GM23338 (cell line): Measurements from ENCODE around the gene SPG21. TPM values are rescaled to one million over a fixed set of nuclear protein-coding genes. Genes with fewer than 3 reads are reported as not detected.

ENCODE experiments used
- ATAC-seq: fragments of 200-7000 bp; cut with Tn5 transposase; 3 replicates; pipeline ENCODE4 v1.9.1; 2020
- DNase-seq: peaks from one replicate; pipeline ENCODE4 v3.0.0-alpha.2; 2015; ENCODE audit warnings: low spot score
- H2AFZ ChIP-seq: fragments of 200-600 bp; sonication (generic); 2 replicates; pipeline ENCODE4 v1.8.0; 2016; ENCODE audit warnings: antibody characterized with exemption, mild to moderate bottlenecking, moderate library complexity
- H3F3A ChIP-seq: fragments of 200-600 bp; sonication (generic); replicated peaks from 2 replicates; pipeline ENCODE4 v1.8.0; 2017; ENCODE audit warnings: antibody characterized with exemption, mixed run types, low read depth
- H3K27ac ChIP-seq: fragments of 200-600 bp; sonication (generic); 2 replicates; pipeline ENCODE4 v1.6.1; 2016; ENCODE audit warnings: low read depth
- H3K27me3 ChIP-seq: fragments of 200-600 bp; sonication (generic); 2 replicates; pipeline ENCODE4 v1.8.0; 2016; ENCODE audit warnings: mild to moderate bottlenecking, mixed run types, moderate library complexity; ENCODE audit not compliant: insufficient read depth
- H3K36me3 ChIP-seq: fragments of 200-600 bp; sonication (generic); 2 replicates; pipeline ENCODE4 v1.8.0; 2016; ENCODE audit warnings: mild to moderate bottlenecking; ENCODE audit not compliant: insufficient read depth
- H3K4me1 ChIP-seq: fragments of 200-600 bp; sonication (generic); 2 replicates; pipeline ENCODE4 v1.8.0; 2016; ENCODE audit warnings: mild to moderate bottlenecking, moderate library complexity; ENCODE audit not compliant: insufficient read depth
- H3K4me2 ChIP-seq: fragments of 200-600 bp; sonication (generic); 2 replicates; pipeline ENCODE4 v1.7.1; 2017; ENCODE audit warnings: mixed run types
- H3K4me3 ChIP-seq: fragments of 200-600 bp; sonication (generic); 2 replicates; pipeline ENCODE4 v1.6.1; 2016; ENCODE audit warnings: mixed run types
- H3K79me2 ChIP-seq: fragments of 200-600 bp; sonication (generic); replicated peaks from 2 replicates; pipeline ENCODE4 v1.8.0; 2017; ENCODE audit warnings: mild to moderate bottlenecking; ENCODE audit not compliant: insufficient read depth
- H3K9me2 ChIP-seq: fragments of 200-600 bp; sonication (generic); 2 replicates; pipeline ENCODE4 v1.8.0; 2017; ENCODE audit not compliant: insufficient read depth
- H4K20me1 ChIP-seq: fragments of 200-600 bp; sonication (generic); replicated peaks from 2 replicates; pipeline ENCODE4 v1.8.0; 2017; ENCODE audit warnings: mild to moderate bottlenecking; ENCODE audit not compliant: insufficient read depth
- H3K27ac Mint-ChIP-seq: 2 replicates; pipeline ENCODE4 v1.8.0; 2020; ENCODE audit warnings: inconsistent platforms, mild to moderate bottlenecking, moderate library complexity, mixed read lengths
- H3K27me3 Mint-ChIP-seq: 3 replicates; pipeline ENCODE4 v1.8.0; 2022; ENCODE audit warnings: low read depth, mild to moderate bottlenecking, moderate library complexity, mixed read lengths, inconsistent platforms; ENCODE audit not compliant: insufficient read depth, poor library complexity
- H3K36me3 Mint-ChIP-seq: 3 replicates; pipeline ENCODE4 v1.8.0; 2021; ENCODE audit warnings: low read depth, mild to moderate bottlenecking, inconsistent platforms, moderate library complexity, mixed read lengths
- H3K4me1 Mint-ChIP-seq: 3 replicates; pipeline ENCODE4 v1.8.0; 2020; ENCODE audit warnings: mild to moderate bottlenecking, inconsistent platforms, mixed read lengths
- H3K4me3 Mint-ChIP-seq: 3 replicates; pipeline ENCODE4 v1.8.0; 2021; ENCODE audit warnings: moderate library complexity, mild to moderate bottlenecking, inconsistent platforms, mixed read lengths
- H3K9me3 Mint-ChIP-seq: 3 replicates; pipeline ENCODE4 v1.8.0; 2020; ENCODE audit warnings: moderate library complexity, mild to moderate bottlenecking, inconsistent platforms, mixed read lengths
- CTCF ChIP-seq, 2 experiments: fragments of 200-600 bp in 1 of 2; sonication (generic) in 1 of 2; conservative IDR thresholded peaks; 2 replicates each; pipeline versions ENCODE4 v1.5.1 to v1.6.1; 2016 to 2017; ENCODE audit warnings: antibody characterized with exemption in 2 of 2, low read depth in 2 of 2, mild to moderate bottlenecking in 2 of 2, moderate library complexity in 1 of 2
- EZH2 ChIP-seq: fragments of 200-600 bp; sonication (generic); IDR thresholded peaks from one replicate; pipeline ENCODE4 v1.8.0; 2017; ENCODE audit warnings: antibody characterized with exemption, mild to moderate bottlenecking, low read depth; ENCODE audit not compliant: unreplicated experiment
- EZH2phosphoT487 ChIP-seq: fragments of 200-600 bp; sonication (generic); IDR thresholded peaks from one replicate; pipeline ENCODE4 v1.8.1; 2018; ENCODE audit warnings: antibody characterized with exemption; ENCODE audit not compliant: unreplicated experiment
- JUNB ChIP-seq: IDR thresholded peaks from one replicate; pipeline ENCODE4 v1.6.1; 2016; ENCODE audit warnings: antibody characterized with exemption; ENCODE audit not compliant: unreplicated experiment
- NANOG ChIP-seq: IDR thresholded peaks from 2 replicates; pipeline ENCODE4 v1.6.1; 2016; ENCODE audit warnings: antibody characterized with exemption, borderline replicate concordance
- POLR2AphosphoS5 ChIP-seq: IDR thresholded peaks from 2 replicates; pipeline ENCODE4 v1.6.1; 2016; ENCODE audit warnings: antibody characterized with exemption, low read depth
- STAT1 ChIP-seq: IDR thresholded peaks from one replicate; pipeline ENCODE4 v1.6.1; 2016; ENCODE audit warnings: antibody characterized with exemption; ENCODE audit not compliant: unreplicated experiment
- ZNF114 ChIP-seq: fragments of 250-450 bp; sonication (Bioruptor Pico); IDR thresholded peaks from 2 replicates; pipeline ENCODE4 v1.5.0; 2020; ENCODE audit warnings: mild to moderate bottlenecking, moderate library complexity
- polyA plus RNA-seq: library from polyadenylated mRNA; unstranded; fragments of >200 nt; fragmentation: Nextera tagmentation; extraction: Ambion mirVana; gene quantifications from 2 replicates; pipeline ENCODE4 v1.2.1, GENCODE V29; 2016
- total RNA-seq: library from RNA; depleted of rRNA; stranded (reverse); fragments of >200 nt; shearing (Covaris generic); gene quantifications from 2 replicates; pipeline ENCODE4 v1.2.3, GENCODE V29; 2014
- TF ChIP-seq, protein P1 (sequence below): IDR thresholded peaks from one replicate; pipeline ENCODE4 v1.6.1; 2018; ENCODE audit warnings: antibody characterized with exemption; ENCODE audit not compliant: unreplicated experiment
- TF ChIP-seq, protein P2 (sequence below): fragments of 250-450 bp; sonication (Bioruptor Pico); IDR thresholded peaks from 2 replicates; pipeline ENCODE4 v1.5.0; 2020; ENCODE audit warnings: mild to moderate bottlenecking, moderate library complexity

SPG21 gene
- total and polyA plus RNA-seq, 2 experiments from 2014 or later: 81.0 to 102 TPM

GRCh38 chr15:64919721-64920120 lies 70.0 kb downstream of the SPG21 start:
- TF ChIP-seq, protein P1, sequence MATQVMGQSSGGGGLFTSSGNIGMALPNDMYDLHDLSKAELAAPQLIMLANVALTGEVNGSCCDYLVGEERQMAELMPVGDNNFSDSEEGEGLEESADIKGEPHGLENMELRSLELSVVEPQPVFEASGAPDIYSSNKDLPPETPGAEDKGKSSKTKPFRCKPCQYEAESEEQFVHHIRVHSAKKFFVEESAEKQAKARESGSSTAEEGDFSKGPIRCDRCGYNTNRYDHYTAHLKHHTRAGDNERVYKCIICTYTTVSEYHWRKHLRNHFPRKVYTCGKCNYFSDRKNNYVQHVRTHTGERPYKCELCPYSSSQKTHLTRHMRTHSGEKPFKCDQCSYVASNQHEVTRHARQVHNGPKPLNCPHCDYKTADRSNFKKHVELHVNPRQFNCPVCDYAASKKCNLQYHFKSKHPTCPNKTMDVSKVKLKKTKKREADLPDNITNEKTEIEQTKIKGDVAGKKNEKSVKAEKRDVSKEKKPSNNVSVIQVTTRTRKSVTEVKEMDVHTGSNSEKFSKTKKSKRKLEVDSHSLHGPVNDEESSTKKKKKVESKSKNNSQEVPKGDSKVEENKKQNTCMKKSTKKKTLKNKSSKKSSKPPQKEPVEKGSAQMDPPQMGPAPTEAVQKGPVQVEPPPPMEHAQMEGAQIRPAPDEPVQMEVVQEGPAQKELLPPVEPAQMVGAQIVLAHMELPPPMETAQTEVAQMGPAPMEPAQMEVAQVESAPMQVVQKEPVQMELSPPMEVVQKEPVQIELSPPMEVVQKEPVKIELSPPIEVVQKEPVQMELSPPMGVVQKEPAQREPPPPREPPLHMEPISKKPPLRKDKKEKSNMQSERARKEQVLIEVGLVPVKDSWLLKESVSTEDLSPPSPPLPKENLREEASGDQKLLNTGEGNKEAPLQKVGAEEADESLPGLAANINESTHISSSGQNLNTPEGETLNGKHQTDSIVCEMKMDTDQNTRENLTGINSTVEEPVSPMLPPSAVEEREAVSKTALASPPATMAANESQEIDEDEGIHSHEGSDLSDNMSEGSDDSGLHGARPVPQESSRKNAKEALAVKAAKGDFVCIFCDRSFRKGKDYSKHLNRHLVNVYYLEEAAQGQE: no peak
- TF ChIP-seq, protein P2, sequence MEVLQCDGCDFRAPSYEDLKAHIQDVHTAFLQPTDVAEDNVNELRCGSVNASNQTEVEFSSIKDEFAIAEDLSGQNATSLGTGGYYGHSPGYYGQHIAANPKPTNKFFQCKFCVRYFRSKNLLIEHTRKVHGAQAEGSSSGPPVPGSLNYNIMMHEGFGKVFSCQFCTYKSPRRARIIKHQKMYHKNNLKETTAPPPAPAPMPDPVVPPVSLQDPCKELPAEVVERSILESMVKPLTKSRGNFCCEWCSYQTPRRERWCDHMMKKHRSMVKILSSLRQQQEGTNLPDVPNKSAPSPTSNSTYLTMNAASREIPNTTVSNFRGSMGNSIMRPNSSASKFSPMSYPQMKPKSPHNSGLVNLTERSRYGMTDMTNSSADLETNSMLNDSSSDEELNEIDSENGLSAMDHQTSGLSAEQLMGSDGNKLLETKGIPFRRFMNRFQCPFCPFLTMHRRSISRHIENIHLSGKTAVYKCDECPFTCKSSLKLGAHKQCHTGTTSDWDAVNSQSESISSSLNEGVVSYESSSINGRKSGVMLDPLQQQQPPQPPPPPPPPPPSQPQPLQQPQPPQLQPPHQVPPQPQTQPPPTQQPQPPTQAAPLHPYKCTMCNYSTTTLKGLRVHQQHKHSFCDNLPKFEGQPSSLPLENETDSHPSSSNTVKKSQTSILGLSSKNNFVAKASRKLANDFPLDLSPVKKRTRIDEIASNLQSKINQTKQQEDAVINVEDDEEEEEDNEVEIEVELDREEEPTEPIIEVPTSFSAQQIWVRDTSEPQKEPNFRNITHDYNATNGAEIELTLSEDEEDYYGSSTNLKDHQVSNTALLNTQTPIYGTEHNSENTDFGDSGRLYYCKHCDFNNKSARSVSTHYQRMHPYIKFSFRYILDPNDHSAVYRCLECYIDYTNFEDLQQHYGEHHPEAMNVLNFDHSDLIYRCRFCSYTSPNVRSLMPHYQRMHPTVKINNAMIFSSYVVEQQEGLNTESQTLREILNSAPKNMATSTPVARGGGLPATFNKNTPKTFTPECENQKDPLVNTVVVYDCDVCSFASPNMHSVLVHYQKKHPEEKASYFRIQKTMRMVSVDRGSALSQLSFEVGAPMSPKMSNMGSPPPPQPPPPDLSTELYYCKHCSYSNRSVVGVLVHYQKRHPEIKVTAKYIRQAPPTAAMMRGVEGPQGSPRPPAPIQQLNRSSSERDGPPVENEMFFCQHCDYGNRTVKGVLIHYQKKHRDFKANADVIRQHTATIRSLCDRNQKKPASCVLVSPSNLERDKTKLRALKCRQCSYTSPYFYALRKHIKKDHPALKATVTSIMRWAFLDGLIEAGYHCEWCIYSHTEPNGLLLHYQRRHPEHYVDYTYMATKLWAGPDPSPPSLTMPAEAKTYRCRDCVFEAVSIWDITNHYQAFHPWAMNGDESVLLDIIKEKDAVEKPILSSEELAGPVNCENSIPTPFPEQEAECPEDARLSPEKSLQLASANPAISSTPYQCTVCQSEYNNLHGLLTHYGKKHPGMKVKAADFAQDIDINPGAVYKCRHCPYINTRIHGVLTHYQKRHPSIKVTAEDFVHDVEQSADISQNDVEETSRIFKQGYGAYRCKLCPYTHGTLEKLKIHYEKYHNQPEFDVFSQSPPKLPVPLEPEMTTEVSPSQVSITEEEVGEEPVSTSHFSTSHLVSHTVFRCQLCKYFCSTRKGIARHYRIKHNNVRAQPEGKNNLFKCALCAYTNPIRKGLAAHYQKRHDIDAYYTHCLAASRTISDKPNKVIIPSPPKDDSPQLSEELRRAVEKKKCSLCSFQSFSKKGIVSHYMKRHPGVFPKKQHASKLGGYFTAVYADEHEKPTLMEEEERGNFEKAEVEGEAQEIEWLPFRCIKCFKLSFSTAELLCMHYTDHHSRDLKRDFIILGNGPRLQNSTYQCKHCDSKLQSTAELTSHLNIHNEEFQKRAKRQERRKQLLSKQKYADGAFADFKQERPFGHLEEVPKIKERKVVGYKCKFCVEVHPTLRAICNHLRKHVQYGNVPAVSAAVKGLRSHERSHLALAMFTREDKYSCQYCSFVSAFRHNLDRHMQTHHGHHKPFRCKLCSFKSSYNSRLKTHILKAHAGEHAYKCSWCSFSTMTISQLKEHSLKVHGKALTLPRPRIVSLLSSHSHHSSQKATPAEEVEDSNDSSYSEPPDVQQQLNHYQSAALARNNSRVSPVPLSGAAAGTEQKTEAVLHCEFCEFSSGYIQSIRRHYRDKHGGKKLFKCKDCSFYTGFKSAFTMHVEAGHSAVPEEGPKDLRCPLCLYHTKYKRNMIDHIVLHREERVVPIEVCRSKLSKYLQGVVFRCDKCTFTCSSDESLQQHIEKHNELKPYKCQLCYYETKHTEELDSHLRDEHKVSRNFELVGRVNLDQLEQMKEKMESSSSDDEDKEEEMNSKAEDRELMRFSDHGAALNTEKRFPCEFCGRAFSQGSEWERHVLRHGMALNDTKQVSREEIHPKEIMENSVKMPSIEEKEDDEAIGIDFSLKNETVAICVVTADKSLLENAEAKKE (CRISPR knock-in tag): no peak
- no peak for TF ChIP-seq CTCF (conservative IDR thresholded peaks at IDR 0.05; ENCODE audit: low read depth in 2 of 2)
- TF ChIP-seq POLR2AphosphoS5: no peak
- no peak for TF ChIP-seq EZH2phosphoT487
- TF ChIP-seq ZNF114 (CRISPR knock-in tag): no peak
- no peak for TF ChIP-seq EZH2
- no peak for TF ChIP-seq JUNB
- TF ChIP-seq NANOG: no peak
- no peak for TF ChIP-seq STAT1
- Histone ChIP-seq H3K79me2 (no peaks in the 10 kb centered on the region), H3K4me2 (no peak overlapping the region), H3K9me2 (no peaks in the 10 kb centered on the region), H3F3A (no peaks in the 10 kb centered on the region), H4K20me1 (no peaks in the 10 kb centered on the region), H3K4me1 (peaks cover 20% of the 10 kb centered on the region), H3K4me3 (no peak overlapping the region), H2AFZ (no peak overlapping the region), H3K27ac (no peak overlapping the region), H3K27me3 (no peaks in the 10 kb centered on the region), H3K36me3 (no peaks in the 10 kb centered on the region)
- no peak overlapping the region for H3K4me3 Mint-ChIP-seq
- H3K36me3 Mint-ChIP-seq: no peaks in the 10 kb centered on the region; the same call in 2 of the 3 replicates
- ATAC-seq: no peak
- H3K4me1 Mint-ChIP-seq: peaks cover 25% of the 10 kb centered on the region
- no peaks in the 10 kb centered on the region for H3K9me3 Mint-ChIP-seq
- peaks cover 14% of the 10 kb centered on the region for H3K27me3 Mint-ChIP-seq
- no peak overlapping the region for H3K27ac Mint-ChIP-seq
- no peak for DNase-seq
